GM12873 (cell line): Measurements from ENCODE around the gene FOXK1.

Source experiments
- CTCF ChIP-seq: IDR thresholded peaks from 2 replicates; pipeline ENCODE4 v1.5.1; 2012; ENCODE audit warnings: low read depth, mild to moderate bottlenecking, moderate library complexity, low read length, control low read depth; ENCODE audit not compliant: insufficient read depth; ENCODE audit errors: missing control alignments

FOXK1 gene

GRCh38 chr7:4800926-4801838 lies 119.1 kb downstream of the FOXK1 start:
- TF ChIP-seq CTCF = no peak

- no peak for TF ChIP-seq CTCF
These were observed 119.7 kb downstream of the FOXK1 start for GRCh38 chr7:4801839-4802231.

GRCh38 chr7:4803397-4804241 lies 121.5 kb downstream of the FOXK1 start:
- no peak for TF ChIP-seq CTCF

- TF ChIP-seq CTCF = no peak
These were observed 123.3 kb downstream of the FOXK1 start for GRCh38 chr7:4805110-4805983.

GRCh38 chr7:4805984-4806300 lies 123.8 kb downstream of the FOXK1 start:
- no peak for TF ChIP-seq CTCF

- no peak for TF ChIP-seq CTCF
These were observed 125.0 kb downstream of the FOXK1 start for GRCh38 chr7:4806983-4807597.
